ENCODE results near the gene FAM8A1.

Gene FAM8A1

GRCh38 chr6:17599877-17600526 lies at the start of gene FAM8A1:
Gene FAM8A1, plus strand, starts transcription at chr6:17600302. Its CDS starts 108 bp downstream, at chr6:17600410.
- H3K4me3 ChIP-seq (ENCODE audit: low read depth, low read length): peak within 1 kb of the TSS; percentile 67
- peak; percentile 70 for DNase-seq (ENCODE audit: low read depth)
- TF ChIP-seq, protein P1, sequence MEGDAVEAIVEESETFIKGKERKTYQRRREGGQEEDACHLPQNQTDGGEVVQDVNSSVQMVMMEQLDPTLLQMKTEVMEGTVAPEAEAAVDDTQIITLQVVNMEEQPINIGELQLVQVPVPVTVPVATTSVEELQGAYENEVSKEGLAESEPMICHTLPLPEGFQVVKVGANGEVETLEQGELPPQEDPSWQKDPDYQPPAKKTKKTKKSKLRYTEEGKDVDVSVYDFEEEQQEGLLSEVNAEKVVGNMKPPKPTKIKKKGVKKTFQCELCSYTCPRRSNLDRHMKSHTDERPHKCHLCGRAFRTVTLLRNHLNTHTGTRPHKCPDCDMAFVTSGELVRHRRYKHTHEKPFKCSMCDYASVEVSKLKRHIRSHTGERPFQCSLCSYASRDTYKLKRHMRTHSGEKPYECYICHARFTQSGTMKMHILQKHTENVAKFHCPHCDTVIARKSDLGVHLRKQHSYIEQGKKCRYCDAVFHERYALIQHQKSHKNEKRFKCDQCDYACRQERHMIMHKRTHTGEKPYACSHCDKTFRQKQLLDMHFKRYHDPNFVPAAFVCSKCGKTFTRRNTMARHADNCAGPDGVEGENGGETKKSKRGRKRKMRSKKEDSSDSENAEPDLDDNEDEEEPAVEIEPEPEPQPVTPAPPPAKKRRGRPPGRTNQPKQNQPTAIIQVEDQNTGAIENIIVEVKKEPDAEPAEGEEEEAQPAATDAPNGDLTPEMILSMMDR (IDR thresholded peaks at IDR 0.05; ENCODE audit: control insufficient read depth, extremely low read depth, insufficient read depth): peak; percentile 2; the same call in 1 of the 2 replicates

DNA sequence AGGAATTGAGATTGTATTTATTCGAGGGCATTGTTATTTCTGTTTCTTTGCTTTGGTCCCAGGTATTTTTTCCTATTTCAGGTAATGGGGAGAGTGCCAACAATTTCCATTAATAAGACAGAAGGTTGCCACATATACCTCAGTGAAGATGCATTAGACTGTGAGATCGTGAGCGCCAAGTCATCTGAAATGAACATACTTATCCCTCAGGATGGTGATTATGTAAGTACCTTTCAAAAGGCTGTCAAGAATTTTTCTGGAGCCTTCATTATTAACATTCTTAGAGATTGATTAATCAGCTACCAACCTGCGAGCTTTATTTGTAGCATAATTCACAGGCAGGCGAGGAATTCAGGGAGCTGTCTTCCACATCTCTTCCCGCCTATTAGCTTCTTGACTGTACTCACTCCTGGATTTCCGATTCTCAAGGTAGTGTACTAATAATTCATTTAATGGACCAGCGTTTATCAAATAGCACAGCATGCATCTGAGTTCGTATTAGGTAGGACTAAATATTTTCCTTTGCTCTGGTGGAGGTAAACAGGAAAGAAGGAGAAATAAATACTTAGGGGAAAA lies 48.6 kb upstream of the FAM8A1 start:
- H3K4me3 ChIP-seq (ENCODE audit: low read depth, low read length): no peak overlapping the region
- TF ChIP-seq, protein P1 (IDR thresholded peaks at IDR 0.05; ENCODE audit: control insufficient read depth, extremely low read depth, insufficient read depth): no peak
- DNase-seq (ENCODE audit: low read depth): no peak

DNA sequence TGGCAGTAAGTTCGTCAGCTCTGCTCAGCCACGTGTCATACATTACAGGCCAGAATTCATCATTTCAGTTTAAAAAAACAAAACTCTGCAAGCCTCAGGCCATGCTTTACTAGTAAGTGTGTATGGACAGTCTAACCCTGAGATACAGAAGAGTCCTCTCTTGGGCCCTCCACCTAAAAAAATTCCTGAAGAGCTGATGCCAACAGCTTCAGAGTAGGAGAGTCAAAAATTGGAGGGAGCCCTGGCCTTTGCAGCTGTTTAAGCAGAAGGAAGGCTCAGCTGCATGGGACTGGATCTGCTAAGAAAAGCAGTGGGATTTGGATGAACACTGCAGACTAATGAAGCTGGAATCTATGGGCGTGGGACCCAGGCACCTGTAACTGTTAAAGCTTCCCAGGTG lies 47.2 kb upstream of the FAM8A1 start:
- TF ChIP-seq, protein P1 (IDR thresholded peaks at IDR 0.05; ENCODE audit: control insufficient read depth, extremely low read depth, insufficient read depth): no peak
- no peak for DNase-seq (ENCODE audit: low read depth)
- no peak overlapping the region for H3K4me3 ChIP-seq (ENCODE audit: low read depth, low read length)

GRCh38 chr6:17556014-17556413 lies 44.1 kb upstream of the FAM8A1 start:
- H3K4me3 ChIP-seq (ENCODE audit: low read depth, low read length): no peak overlapping the region
- DNase-seq (ENCODE audit: low read depth): no peak
- TF ChIP-seq, protein P1 (IDR thresholded peaks at IDR 0.05; ENCODE audit: control insufficient read depth, extremely low read depth, insufficient read depth): no peak

DNA sequence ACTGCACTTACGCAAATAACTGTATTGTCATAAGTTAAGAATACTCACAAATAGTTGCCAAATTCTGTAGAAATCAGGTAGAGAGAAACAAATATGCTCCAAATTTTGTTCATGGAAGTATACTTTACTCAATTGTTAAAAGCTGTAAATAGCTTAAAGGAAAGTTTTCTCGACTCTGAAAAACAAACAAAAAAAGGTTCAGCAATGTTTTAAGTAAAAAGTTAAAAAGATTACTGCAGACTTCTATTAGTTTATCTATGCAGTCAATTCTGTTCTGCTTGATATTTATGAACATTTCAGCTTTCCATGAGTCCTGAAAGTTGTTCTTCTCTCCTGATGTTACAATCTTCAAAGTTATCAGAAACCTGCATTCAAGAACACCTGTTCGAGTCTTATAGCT lies 37.5 kb upstream of the FAM8A1 start:
- DNase-seq (ENCODE audit: low read depth): no peak
- no peak overlapping the region for H3K4me3 ChIP-seq (ENCODE audit: low read depth, low read length)
- TF ChIP-seq, protein P1 (IDR thresholded peaks at IDR 0.05; ENCODE audit: control insufficient read depth, extremely low read depth, insufficient read depth): no peak

GRCh38 chr6:17565399-17565798 lies 34.7 kb upstream of the FAM8A1 start:
- TF ChIP-seq, protein P1 (IDR thresholded peaks at IDR 0.05; ENCODE audit: control insufficient read depth, extremely low read depth, insufficient read depth): no peak
- no peak overlapping the region for H3K4me3 ChIP-seq (ENCODE audit: low read depth, low read length)
- DNase-seq (ENCODE audit: low read depth): no peak

Measured in LNCaP clone FGC (cell line).